GM19025 (cell line): ENCODE data around the gene AGFG2.
"Not testable (repeated sequence)": the region's sequence is repeated elsewhere in the genome, so short reads cannot be mapped to it uniquely, and the experiment has no call there.

ENCODE experiments used
- ATAC-seq: cut with Tn5 transposase; IDR thresholded peaks from one replicate; pipeline ENCODE4 v1.9.1; 2021; ENCODE audit warnings: mild to moderate bottlenecking, low read depth, moderate library complexity; ENCODE audit not compliant: unreplicated experiment

AGFG2 gene

GRCh38 chr7:100520138-100520537, 18.9 kb upstream of the AGFG2 start:
- no peak for ATAC-seq

GRCh38 chr7:100521076-100521475, 17.9 kb upstream of the AGFG2 start:
- ATAC-seq = no peak

DNA sequence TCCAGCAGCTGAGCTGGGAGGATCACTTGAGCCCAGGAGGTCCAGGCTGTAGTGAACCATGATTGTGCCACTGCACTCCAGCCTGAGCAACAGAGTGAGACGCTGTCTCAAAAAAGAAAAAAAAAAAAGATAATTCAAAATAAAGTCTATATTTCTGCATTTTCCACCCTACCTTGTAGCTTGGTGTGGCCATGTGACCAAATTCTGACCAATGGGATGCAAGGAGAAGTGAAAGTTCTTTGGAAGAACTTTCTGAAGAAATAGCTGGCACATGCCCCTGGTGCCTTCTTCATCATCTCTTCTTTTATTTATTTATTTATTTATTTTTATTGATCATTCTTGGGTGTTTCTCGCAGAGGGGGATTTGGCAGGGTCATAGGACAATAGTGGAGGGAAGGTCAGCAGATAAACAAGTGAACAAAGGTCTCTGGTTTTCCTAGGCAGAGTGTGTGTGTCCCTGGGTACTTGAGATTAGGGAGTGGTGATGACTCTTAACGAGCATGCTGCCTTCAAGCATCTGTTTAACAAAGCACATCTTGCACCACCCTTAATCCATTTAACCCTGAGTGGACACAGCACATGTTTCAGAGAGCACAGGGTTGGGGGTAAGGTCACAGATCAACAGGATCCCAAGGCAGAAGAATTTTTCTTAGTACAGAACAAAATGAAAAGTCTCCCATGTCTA, 17.0 kb upstream of the AGFG2 start:
- not testable (repeated sequence) for ATAC-seq

- ATAC-seq = not testable (repeated sequence)
Observed at GRCh38 chr7:100523192-100523591, 15.8 kb upstream of the AGFG2 start.

DNA sequence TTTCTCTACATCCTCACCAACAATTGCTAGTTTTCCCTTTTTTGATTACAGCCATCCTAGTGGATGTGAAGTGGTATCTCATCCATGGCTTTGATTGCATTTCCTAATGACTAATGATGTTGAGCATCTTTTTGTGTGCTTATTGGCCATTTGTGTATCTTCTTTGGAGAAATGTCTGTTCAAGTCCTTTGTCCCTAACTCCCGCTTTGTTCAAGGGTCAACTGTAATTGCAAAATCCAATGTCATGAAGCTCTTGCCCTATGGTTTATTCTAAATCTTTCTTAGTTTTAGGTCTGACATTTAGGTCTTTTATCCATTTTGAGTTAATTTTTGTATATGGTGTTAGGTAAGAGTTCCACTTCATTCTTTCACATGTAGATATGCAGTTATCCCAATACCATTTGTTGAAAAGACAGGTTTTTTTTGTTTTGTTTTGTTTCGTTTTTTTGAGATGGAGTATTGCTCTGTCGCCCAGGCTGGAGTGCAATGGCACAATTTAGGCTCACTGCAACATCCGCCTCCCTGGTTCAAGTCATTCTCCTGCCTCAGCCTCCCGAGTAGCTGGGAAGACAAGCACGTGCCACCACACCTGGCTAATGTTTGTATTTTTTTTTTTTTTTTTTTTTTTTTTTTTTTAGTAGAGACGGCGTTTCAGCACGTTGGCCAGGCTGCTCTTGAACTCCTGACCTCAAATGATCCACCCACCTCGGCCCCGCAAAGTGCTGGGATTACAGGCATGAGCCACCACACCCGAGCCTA, 10.7 kb upstream of the AGFG2 start:
- not testable (repeated sequence) for ATAC-seq

DNA sequence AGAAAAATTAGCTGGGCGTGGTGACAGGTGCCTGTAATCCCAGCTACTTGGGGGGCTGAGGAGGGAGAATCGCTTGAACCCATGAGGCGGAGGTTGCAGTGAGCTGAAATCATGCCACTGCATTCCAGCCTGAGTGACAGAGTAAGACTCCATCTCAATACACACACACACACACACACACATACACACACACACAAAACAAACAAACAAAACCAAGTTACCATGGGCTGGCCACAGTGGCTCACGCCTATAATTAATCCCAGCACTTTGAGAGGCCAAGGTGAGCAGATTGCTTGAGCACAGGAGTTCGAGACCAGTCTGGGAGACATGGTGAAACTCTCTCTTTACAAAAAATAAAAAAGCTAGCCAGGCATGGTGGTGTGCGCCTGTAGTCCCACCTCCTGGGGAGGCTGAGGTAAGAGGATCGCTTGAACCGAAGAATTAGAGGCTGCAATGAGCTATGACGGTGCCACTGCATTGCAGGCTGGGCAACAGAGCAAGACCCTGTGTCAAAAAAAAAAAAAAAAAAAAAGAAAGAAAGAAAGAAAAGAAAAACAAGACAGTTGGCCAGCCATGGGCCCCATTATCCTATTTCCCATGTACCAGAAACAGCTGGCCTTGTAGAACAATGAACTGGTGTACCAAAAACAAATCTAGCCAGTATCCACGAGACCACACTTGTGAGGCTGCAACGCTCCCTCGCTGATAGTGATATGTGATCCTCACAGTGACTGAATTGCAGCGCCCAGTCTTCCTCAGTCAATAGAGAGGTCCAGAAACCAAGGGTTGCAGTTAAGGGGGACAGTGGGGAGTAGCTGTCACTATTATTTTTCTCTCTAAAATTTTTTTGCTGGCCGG, 6.6 kb upstream of the AGFG2 start:
- ATAC-seq = no peak

DNA sequence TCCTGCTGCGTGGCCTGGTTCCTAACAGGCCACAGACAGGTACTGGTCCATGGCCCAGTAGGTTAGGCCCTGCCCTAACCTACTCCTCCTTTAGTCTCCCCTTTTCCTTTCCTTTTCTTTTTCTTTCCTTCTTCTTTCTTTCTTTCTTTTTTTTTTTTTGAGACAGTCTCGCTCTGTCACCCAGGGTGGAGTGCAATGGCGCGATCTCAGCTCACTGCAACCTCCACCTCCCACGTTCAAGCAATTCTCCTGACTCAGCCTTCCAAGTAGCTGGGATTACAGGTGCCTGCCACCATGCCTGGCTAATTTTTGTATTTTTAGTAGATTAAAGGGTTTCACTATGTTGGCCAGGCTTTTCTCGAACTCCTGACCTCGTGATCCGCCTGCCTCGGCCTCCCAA, 3.0 kb upstream of the AGFG2 start:
- not testable (repeated sequence) for ATAC-seq

GRCh38 chr7:100536695-100537094, 2.3 kb upstream of the AGFG2 start:
- ATAC-seq = not testable (repeated sequence)

GRCh38 chr7:100538348-100538653, 702 bp upstream of the AGFG2 start:
- ATAC-seq = no peak

- no peak for ATAC-seq
Observed at GRCh38 chr7:100539436-100540006, 518 bp downstream of the AGFG2 start.

DNA sequence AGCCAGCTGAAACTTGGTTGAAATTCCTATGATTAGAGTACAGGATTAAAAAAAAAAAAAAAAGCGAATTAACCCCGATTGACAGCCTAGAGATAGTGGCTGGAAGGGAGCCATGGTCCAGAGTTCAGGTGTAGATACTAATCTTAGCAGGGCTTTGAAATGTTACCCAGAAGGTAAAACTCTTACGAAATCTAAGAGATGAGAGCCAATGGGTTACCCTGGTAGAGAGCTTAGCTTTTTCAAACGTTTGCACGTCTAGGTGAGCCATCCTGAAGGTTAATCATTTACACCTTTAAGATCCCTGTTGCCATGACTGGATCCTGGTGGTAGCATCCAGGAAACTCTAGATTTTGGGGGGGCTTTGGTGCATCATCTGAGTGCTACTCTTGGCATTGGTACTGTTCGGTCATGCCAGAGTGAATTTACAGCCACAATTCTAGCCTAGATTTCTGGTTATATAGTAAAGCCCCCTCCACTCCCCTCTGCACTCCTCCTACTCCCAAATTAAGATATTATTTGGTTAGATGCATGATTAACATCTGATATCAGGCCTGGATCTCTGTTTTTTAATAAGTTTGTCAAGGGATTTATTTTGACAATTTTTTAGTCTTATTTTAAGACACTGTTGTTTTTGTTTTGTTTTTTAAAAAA, 1.2 kb downstream of the AGFG2 start:
- ATAC-seq = no peak

GRCh38 chr7:100541309-100541708, 2.3 kb downstream of the AGFG2 start:
- not testable (repeated sequence) for ATAC-seq

DNA sequence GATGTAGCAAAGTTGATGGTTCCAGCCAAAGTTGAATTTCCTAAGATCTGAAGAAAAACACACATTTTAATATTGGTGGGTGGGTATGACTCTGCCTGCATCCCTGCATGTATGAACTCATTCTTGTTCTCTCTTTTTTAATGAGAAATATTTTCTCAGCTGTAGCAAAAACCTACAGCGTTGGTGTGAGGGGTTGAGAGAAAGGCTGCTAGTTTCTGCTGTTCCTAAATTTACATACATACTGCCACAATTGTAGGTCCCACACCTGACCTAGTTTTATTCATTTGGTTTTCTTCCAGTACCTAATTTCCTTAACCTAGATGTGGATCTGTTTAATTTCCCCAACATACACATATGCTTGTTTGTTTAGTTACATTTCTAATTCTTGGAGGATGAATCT, 4.6 kb downstream of the AGFG2 start:
- no peak for ATAC-seq

DNA sequence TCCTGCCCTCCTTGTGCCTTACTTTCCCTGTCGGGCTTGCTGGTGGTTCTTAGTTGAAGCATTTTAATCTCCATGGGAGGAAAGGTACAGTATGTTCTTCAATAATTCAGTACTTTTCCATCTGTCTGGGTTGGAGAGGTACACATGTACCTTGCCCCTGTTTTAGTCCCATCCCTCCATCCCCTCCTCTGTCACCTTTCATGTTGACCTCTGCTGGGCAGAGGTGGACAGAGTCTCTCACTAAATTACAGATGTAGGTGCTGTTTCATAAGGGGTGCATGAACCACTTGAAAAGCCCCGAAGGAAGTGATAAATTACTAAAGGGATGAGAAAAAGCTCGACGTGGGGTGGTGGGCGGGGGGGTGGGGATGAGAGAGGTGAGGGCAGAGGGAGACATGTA, 5.4 kb downstream of the AGFG2 start:
- no peak for ATAC-seq

GRCh38 chr7:100544967-100545359, 6.0 kb downstream of the AGFG2 start:
- no peak for ATAC-seq

DNA sequence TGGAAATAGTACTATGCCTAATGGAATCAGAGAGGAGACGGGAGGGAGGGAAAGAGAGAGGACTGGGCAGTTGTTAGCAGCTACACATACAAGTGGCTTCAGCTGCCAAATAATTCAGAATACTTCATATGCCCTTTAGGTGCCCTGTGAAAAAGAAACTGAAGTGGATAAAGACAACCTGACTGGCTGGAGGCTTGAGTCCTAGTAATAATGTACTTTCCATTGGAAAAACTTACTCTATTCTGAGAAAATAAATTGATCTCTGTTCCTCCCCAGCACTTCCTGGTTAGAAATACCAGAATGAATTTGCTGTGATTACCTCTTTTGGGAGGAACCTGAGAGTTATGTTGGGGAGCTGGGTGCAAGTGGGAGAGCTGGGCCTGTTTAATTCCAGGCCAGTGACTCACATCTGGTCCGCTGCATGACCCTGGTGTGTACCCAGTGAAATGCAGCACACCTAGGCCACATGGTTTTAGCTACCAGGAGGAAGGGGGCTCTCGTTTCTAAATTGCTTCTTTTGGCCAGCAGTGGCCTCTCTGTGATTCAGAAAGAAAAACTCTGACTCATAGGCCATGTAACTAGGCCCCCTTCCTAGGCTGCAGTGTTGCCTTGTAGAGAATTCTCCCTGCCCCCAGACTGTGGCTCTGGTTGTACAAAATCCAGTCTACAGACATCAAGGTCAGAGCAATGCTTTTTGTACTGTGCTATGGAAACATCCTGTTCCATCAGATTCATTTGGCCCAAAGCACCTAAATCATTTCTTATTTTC, 6.5 kb downstream of the AGFG2 start:
- peak; percentile 41 for ATAC-seq

GRCh38 chr7:100546129-100546925, 7.3 kb downstream of the AGFG2 start:
- ATAC-seq = peak; percentile 39

DNA sequence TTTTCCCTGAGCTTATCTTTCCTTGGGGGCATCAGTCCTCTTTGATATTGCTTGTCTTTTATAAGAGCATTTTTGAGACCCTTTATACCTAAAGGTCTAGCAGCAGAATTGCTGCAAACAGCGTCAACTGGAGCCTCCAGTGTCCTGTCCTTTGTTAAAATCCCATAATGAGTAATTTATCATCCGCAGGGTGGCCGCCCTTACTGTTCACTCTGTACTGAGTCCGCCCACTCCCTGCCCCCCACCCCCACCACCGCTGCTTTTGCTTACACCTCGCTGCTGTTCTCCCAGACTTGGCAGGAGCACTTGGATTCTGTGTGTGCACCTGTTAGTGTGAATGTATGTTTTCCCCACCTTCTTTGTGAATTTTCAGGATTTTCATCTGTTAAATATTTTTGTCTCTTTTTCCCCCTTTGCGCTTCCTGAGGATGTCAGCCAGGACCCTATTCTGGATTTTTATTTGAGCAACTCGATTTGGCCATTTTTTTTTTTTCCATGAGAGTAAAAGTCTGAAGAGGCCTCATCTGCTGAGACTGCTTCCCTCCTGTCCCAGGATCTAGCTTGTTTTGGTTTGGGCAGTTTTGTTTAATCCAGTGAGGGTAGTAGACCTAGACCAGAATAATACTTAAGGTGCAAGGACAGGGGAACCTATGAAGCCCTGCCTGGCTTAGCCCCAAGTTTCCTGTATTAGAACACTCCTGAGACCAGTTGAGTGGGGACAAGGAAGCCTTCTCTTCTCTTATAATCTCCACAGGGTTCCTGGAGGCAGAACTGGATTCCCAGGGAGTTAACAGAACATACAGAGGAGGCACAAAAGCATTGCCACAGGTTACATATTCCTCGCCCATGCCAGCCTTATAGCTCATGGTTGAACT, 8.2 kb downstream of the AGFG2 start:
- ATAC-seq = no peak
